Natural killer cell treated with Interleukin-12 subunit alpha and Interleukin-12 subunit beta and Interleukin-15 and Interleukin-18, amount 100 ng/mL, for 72 hours (primary cell): ENCODE results near the gene PHTF2. TPM values are rescaled to one million over a fixed set of nuclear protein-coding genes. Genes with fewer than 3 reads are reported as not detected.
"Not testable (repeated sequence)": the region's sequence is repeated elsewhere in the genome, so short reads cannot be mapped to it uniquely, and the experiment has no call there.

Experiments used
- ATAC-seq, 2 donors: fragments of 150-1000 bp; cut with Tn5 transposase in 1 of 2; sonication (Bioruptor Pico), chemical (Tn5 transposase) in 1 of 2; 2 replicates each; pipeline ENCODE4 v1.10.0; 2021
- DNase-seq: peaks from one replicate; pipeline ENCODE4 v3.0.0; 2022; ENCODE audit warnings: low spot score
- H3K27ac Mint-ChIP-seq, 2 donors: 1 replicate in 1 of 2; 2 replicates in 1 of 2; pipeline ENCODE4 v1.8.0; 2022; ENCODE audit warnings: mixed read lengths in 2 of 2, mild to moderate bottlenecking in 1 of 2, moderate library complexity in 1 of 2
- H3K27me3 Mint-ChIP-seq, 2 donors: 1 replicate in 1 of 2; 2 replicates in 1 of 2; pipeline ENCODE4 v1.8.0; 2022; ENCODE audit warnings: mixed read lengths in 2 of 2
- H3K36me3 Mint-ChIP-seq: one replicate; pipeline ENCODE4 v1.8.0; 2022; ENCODE audit warnings: mixed read lengths
- H3K4me1 Mint-ChIP-seq, 2 donors: 1 replicate in 1 of 2; 2 replicates in 1 of 2; pipeline ENCODE4 v1.8.0; 2022; ENCODE audit warnings: low read depth in 2 of 2, mixed read lengths in 2 of 2, mild to moderate bottlenecking in 1 of 2
- H3K4me3 Mint-ChIP-seq: one replicate; pipeline ENCODE4 v1.8.0; 2022; ENCODE audit warnings: mixed read lengths
- H3K9me3 Mint-ChIP-seq: 2 replicates; pipeline ENCODE4 v1.8.0; 2022; ENCODE audit warnings: mixed read lengths
- total RNA-seq, 2 donors: library from RNA; stranded (reverse); gene quantifications; one replicate each; pipeline ENCODE4 v1.2.3, GENCODE V29; 2022

PHTF2 gene
- total RNA-seq, 2 donors from 2014 or later = 21.8 to 33.7 TPM

- H3K27ac Mint-ChIP-seq = no peak overlapping the region
- peaks cover 5 to 6% of the 10 kb centered on the region in 2 donors for H3K4me1 Mint-ChIP-seq
- no peak for ATAC-seq
- H3K4me3 Mint-ChIP-seq = no peak overlapping the region
- H3K9me3 Mint-ChIP-seq = no peaks in the 10 kb centered on the region
- H3K27me3 Mint-ChIP-seq = no peaks in the 10 kb centered on the region
- DNase-seq = no peak
- H3K36me3 Mint-ChIP-seq = peaks cover 14% of the 10 kb centered on the region
Observed at GRCh38 chr7:77783111-77783510, 15.5 kb upstream of the PHTF2 start.

DNA sequence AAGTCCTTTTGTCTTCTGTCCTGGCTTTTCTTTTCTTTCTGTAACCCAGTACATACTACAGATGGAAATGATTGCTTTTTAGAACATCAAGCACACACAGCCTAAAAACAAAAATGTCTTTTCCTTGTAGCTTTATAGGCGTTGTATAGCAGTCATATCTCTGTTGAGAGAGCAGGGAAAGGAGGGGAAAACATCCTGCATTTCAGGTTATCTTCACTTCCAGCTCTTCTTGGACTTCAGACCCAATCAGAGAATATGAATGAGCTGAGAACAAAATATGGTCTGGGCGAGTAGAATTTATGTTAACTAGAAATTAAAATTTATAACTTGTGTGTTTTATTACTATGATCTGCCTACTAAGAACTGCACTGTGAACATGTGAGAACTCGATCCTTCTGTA, 15.0 kb upstream of the PHTF2 start:
- DNase-seq = no peak
- no peaks in the 10 kb centered on the region for H3K9me3 Mint-ChIP-seq
- no peak for ATAC-seq
- H3K27me3 Mint-ChIP-seq = no peaks in the 10 kb centered on the region
- no peak overlapping the region for H3K4me3 Mint-ChIP-seq
- H3K4me1 Mint-ChIP-seq = peaks cover 6% of the 10 kb centered on the region in 2 donors
- H3K36me3 Mint-ChIP-seq = peaks cover 12% of the 10 kb centered on the region
- no peak overlapping the region for H3K27ac Mint-ChIP-seq

- ATAC-seq, H3K27me3 Mint-ChIP-seq, DNase-seq, H3K4me1 Mint-ChIP-seq, H3K9me3 Mint-ChIP-seq, H3K36me3 Mint-ChIP-seq, H3K4me3 Mint-ChIP-seq: not testable (repeated sequence)
- H3K27ac Mint-ChIP-seq = peak overlapping the region in 1 of 2 donors; percentile 24
Observed at GRCh38 chr7:77784426-77784825, 14.1 kb upstream of the PHTF2 start.

DNA sequence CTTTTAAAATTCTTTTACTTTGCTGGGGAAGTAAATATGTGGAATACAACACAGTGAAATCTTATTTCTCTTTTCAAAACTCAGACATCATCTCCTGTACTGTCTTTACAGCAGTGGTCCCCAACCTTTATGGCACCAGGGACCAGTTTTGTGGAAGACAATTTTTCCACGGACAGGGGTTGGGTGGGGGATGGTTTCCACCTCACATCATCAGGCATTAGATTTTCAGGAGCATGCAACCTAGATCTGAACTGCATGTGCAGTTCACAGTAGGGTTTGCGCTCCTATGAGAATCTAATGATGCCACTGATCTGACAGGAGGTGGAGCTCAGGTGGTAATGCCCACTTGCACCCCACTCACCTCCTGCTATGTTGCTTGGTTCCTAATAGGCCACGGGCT, 12.6 kb upstream of the PHTF2 start:
- ATAC-seq (no peak), DNase-seq (no peak)
- Mint-ChIP-seq H3K27ac (no peak overlapping the region), H3K9me3 (no peaks in the 10 kb centered on the region), H3K4me1 (peaks cover 2 to 7% of the 10 kb centered on the region in 2 donors), H3K36me3 (peaks cover 9% of the 10 kb centered on the region), H3K27me3 (no peaks in the 10 kb centered on the region), H3K4me3 (no peak overlapping the region)

- Mint-ChIP-seq H3K4me3 (no peak overlapping the region), H3K27me3 (no peaks in the 10 kb centered on the region), H3K36me3 (peaks cover 9% of the 10 kb centered on the region), H3K9me3 (no peaks in the 10 kb centered on the region), H3K4me1 (peaks cover 0 to 7% of the 10 kb centered on the region in 2 donors), H3K27ac (no peak overlapping the region)
- DNase-seq (no peak), ATAC-seq (no peak)
Observed at GRCh38 chr7:77786741-77787140, 11.8 kb upstream of the PHTF2 start.

- Mint-ChIP-seq H3K36me3 (peaks cover 9% of the 10 kb centered on the region), H3K27ac (no peak overlapping the region), H3K27me3 (no peaks in the 10 kb centered on the region), H3K4me1 (peaks cover 0 to 7% of the 10 kb centered on the region in 2 donors), H3K9me3 (no peaks in the 10 kb centered on the region), H3K4me3 (no peak overlapping the region)
- ATAC-seq (no peak), DNase-seq (no peak)
Observed at GRCh38 chr7:77788327-77788902, 10.2 kb upstream of the PHTF2 start.

DNA sequence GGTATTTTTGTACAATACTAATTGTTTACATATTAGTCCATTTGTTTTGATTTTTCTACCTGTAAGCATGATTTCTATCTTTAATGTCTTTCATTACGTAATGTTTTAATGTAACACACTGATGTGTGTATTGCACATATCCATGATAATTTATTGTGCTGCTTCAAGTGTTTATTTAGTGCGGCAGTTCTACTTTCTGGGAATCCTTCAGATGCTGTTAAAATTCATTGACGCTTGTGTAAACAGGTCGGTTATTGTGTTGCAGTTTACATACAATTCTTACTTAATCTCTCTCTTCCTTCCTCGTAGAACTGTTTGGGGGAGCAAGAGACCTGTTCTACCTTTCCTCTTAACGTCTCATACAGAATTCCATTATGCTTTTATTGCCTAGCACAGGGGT, 7.2 kb upstream of the PHTF2 start:
- H3K36me3 Mint-ChIP-seq = no peaks in the 10 kb centered on the region
- ATAC-seq (no peak), DNase-seq (no peak)
- H3K27me3 Mint-ChIP-seq = no peaks in the 10 kb centered on the region
- peaks cover 9 to 16% of the 10 kb centered on the region in 2 donors for H3K4me1 Mint-ChIP-seq
- no peaks in the 10 kb centered on the region for H3K9me3 Mint-ChIP-seq
- no peak overlapping the region for H3K27ac Mint-ChIP-seq
- H3K4me3 Mint-ChIP-seq = no peak overlapping the region

GRCh38 chr7:77791956-77792355, 6.6 kb upstream of the PHTF2 start:
- Mint-ChIP-seq H3K4me3 (no peak overlapping the region), H3K27ac (no peak overlapping the region), H3K9me3 (no peaks in the 10 kb centered on the region), H3K27me3 (no peaks in the 10 kb centered on the region), H3K36me3 (no peaks in the 10 kb centered on the region), H3K4me1 (peaks cover 14 to 19% of the 10 kb centered on the region in 2 donors)
- ATAC-seq = no peak
- DNase-seq = no peak

DNA sequence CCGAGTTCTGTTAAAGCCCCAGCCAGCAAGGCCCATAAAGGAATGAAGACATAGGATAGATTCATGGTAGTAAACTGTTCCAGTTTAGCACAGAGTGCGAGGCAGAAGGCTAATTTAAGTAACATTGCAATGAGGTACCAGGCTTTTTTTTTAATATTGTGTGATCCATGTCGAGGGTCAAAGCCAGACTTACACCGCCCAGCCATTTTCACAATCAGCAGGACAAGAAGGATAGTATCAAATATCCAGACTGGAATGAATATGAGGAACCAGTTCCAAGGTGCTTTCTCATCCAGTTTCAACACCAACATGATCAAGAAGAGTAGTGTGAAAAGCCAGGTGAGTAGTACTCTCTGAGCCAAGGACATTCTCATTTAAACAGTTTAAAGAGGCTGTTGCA, 4.6 kb upstream of the PHTF2 start:
- Mint-ChIP-seq H3K4me3 (no peak overlapping the region), H3K9me3 (no peaks in the 10 kb centered on the region), H3K36me3 (no peaks in the 10 kb centered on the region), H3K27me3 (no peaks in the 10 kb centered on the region), H3K27ac (no peak overlapping the region), H3K4me1 (peaks cover 23 to 26% of the 10 kb centered on the region in 2 donors)
- no peak for ATAC-seq
- no peak for DNase-seq

DNA sequence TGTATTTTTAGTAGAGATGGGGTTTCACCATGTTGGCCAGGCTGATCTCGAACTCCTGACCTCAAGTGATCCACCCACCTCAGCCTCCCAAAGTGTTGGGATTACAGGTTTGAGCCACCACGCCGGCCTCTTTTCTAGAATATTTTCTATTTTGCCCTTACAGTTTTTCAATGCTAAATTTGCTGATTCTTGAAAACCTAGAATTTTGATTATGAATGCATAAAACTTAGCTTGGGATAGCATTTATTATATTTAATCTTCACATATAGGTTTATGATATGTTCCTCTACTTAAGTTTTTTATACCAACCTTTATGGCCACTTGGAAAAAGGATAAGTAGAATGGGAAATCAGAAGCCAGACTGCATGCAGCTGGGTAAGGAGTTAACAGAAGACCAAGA, 2.5 kb upstream of the PHTF2 start:
- no peaks in the 10 kb centered on the region for H3K9me3 Mint-ChIP-seq
- H3K4me3 Mint-ChIP-seq = peak overlapping the region; percentile 92
- H3K4me1 Mint-ChIP-seq = peaks cover 33 to 40% of the 10 kb centered on the region in 2 donors

DNA sequence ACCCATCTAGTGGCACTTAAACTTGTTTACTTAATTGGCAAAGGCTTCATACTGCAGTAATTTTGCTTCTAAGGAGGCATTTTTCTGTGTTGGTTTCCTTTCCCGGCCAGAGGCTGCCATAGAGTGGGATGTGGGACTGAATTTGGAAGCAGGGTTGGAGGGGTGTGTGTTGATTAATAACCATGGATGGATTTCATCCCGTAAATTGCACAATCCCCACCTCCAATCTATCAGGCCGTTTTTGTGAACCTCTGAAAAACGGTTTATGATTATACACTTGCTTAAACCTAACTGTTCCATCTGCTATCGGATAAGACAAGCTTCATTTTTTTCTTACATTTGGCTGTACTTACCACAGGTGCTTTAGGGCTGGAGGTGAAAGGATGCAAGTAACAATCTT, 1.6 kb upstream of the PHTF2 start:
- H3K36me3 Mint-ChIP-seq = no peaks in the 10 kb centered on the region
- no peaks in the 10 kb centered on the region for H3K27me3 Mint-ChIP-seq
- no peaks in the 10 kb centered on the region for H3K9me3 Mint-ChIP-seq
- peaks cover 35 to 44% of the 10 kb centered on the region in 2 donors for H3K4me1 Mint-ChIP-seq
- ATAC-seq = no peak
- no peak for DNase-seq
- peak overlapping the region; percentile 90 to 93 for H3K27ac Mint-ChIP-seq
- peak overlapping the region; percentile 92 for H3K4me3 Mint-ChIP-seq

More for the DNA sequence above, 2.5 kb upstream of the PHTF2 start:
- DNase-seq (no peak), ATAC-seq (no peak)
- H3K27ac Mint-ChIP-seq = no peak overlapping the region
- H3K36me3 Mint-ChIP-seq = no peaks in the 10 kb centered on the region
- no peaks in the 10 kb centered on the region for H3K27me3 Mint-ChIP-seq

- no peak for DNase-seq
- H3K27ac Mint-ChIP-seq = peak overlapping the region; percentile 90 to 93
- peak overlapping the region; percentile 92 for H3K4me3 Mint-ChIP-seq
- peak; percentile 54 to 59 for ATAC-seq
- H3K4me1 Mint-ChIP-seq = peaks cover 38 to 51% of the 10 kb centered on the region in 2 donors
- no peaks in the 10 kb centered on the region for H3K9me3 Mint-ChIP-seq
- no peaks in the 10 kb centered on the region for H3K36me3 Mint-ChIP-seq
- H3K27me3 Mint-ChIP-seq = no peaks in the 10 kb centered on the region
Observed at GRCh38 chr7:77797734-77798393, 709 bp upstream of the PHTF2 start.

- H3K4me3 Mint-ChIP-seq = peak overlapping the region; percentile 92
- no peaks in the 10 kb centered on the region for H3K36me3 Mint-ChIP-seq
- ATAC-seq = no peak
- no peaks in the 10 kb centered on the region for H3K9me3 Mint-ChIP-seq
- H3K4me1 Mint-ChIP-seq = peaks cover 42 to 65% of the 10 kb centered on the region in 2 donors
- no peaks in the 10 kb centered on the region for H3K27me3 Mint-ChIP-seq
- peak overlapping the region; percentile 90 to 93 for H3K27ac Mint-ChIP-seq
- DNase-seq = no peak
Observed at GRCh38 chr7:77799078-77799964, 748 bp downstream of the PHTF2 start.

DNA sequence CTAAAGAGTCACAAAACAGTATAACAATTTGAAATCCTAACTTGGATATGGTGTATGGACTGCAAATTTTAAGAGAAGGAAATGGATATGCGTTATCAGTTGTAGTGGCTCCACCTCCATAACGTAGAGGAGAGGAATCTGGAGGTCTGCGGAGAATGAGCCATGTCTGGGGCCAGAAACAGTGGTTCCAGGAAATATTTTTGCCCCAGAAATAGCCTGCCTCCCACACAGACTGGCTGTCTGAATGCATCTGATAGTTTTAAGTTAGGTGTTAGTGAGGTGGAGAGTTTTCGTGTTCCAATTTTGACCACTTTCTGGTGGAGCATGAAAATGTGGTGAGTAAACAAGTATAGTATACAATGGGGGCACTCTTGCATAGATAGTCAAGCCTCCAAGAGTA, 1.6 kb downstream of the PHTF2 start:
- peak overlapping the region; percentile 90 to 93 for H3K27ac Mint-ChIP-seq
- peak overlapping the region; percentile 92 for H3K4me3 Mint-ChIP-seq
- no peak for DNase-seq
- no peaks in the 10 kb centered on the region for H3K27me3 Mint-ChIP-seq
- no peak for ATAC-seq
- peaks cover under 1% of the 10 kb centered on the region for H3K36me3 Mint-ChIP-seq
- H3K9me3 Mint-ChIP-seq = no peaks in the 10 kb centered on the region
- H3K4me1 Mint-ChIP-seq = peaks cover 38 to 66% of the 10 kb centered on the region in 2 donors
